Measurements from ENCODE around the gene MYL6. TPM values are rescaled to one million over a fixed set of nuclear protein-coding genes. Genes with fewer than 3 reads are reported as not detected.
A peak's percentile ranks its signal among the peaks of the same experiment; 100 is the strongest.

Gene MYL6
- total and polyA plus RNA-seq, 9 of the 15 experiments (the other 6 are each of a cell fraction or from before 2014, with no cell fraction given) = 557 to 1,664 (median 958) TPM

GRCh38 chr12:56189918-56190694, 31.9 kb downstream of the MYL6 start (continued):
- TF ChIP-seq CREB3L1 (IDR thresholded peaks at IDR 0.05; ENCODE audit: borderline replicate concordance, low read depth) (peak; percentile 57; the same call in 1 of the 2 replicates), SMARCA4 (IDR thresholded peaks at IDR 0.05) (peak; percentile 28; the same call in 1 of the 2 replicates), ATF4 (CRISPR knock-in tag; IDR thresholded peaks at IDR 0.05) (no peak), STAT5B (CRISPR knock-in tag; IDR thresholded peaks at IDR 0.05) (no peak), ZNF780A (CRISPR knock-in tag; IDR thresholded peaks at IDR 0.05) (no peak), BRCA1 (IDR thresholded peaks at IDR 0.05) (no peak), BRCA1 (CRISPR knock-in tag; IDR thresholded peaks at IDR 0.05) (no peak), GTF2B (IDR thresholded peaks at IDR 0.05; ENCODE audit: extremely low read depth, insufficient read length) (no peak), ZBTB43 (CRISPR knock-in tag; IDR thresholded peaks at IDR 0.05) (no peak), SMARCE1 (IDR thresholded peaks at IDR 0.05) (peak; percentile 36; the same call in 1 of the 2 replicates), REST (IDR thresholded peaks at IDR 0.05; ENCODE audit: borderline replicate concordance) (no peak; the same call in 1 of the 2 replicates), REST (CRISPR knock-in tag; IDR thresholded peaks at IDR 0.05; ENCODE audit: low read depth) (no peak)

All from K562 (cell line).